IMR-90 (cell line): Measurements from ENCODE around the gene PRAME.
"Not testable (repeated sequence)": the region's sequence is repeated elsewhere in the genome, so short reads cannot be mapped to it uniquely, and the experiment has no call there.

Source experiments
- CEBPB ChIP-seq: IDR thresholded peaks from 2 replicates; pipeline ENCODE4 v1.6.1; 2012; ENCODE audit warnings: low read depth, low read length, improper control_type of control experiment
- CHD1 ChIP-seq: IDR thresholded peaks from 2 replicates; pipeline ENCODE4 v1.6.1; 2012; ENCODE audit warnings: low read depth, low read length, improper control_type of control experiment
- MAFK ChIP-seq: IDR thresholded peaks from 2 replicates; pipeline ENCODE4 v1.6.1; 2012; ENCODE audit warnings: low read depth, low read length, improper control_type of control experiment
- MXI1 ChIP-seq: IDR thresholded peaks from 2 replicates; pipeline ENCODE4 v1.6.1; 2012; ENCODE audit warnings: low read depth, mild to moderate bottlenecking, low read length, moderate library complexity, borderline replicate concordance
- POLR2A ChIP-seq: IDR thresholded peaks from 2 replicates; pipeline ENCODE4 v1.6.1; 2012; ENCODE audit warnings: mild to moderate bottlenecking, low read depth, low read length
- RCOR1 ChIP-seq: IDR thresholded peaks from 2 replicates; pipeline ENCODE4 v1.6.1; 2012; ENCODE audit warnings: mild to moderate bottlenecking, low read length, improper control_type of control experiment; ENCODE audit not compliant: insufficient replicate concordance
- RFX5 ChIP-seq: IDR thresholded peaks from 2 replicates; pipeline ENCODE4 v1.8.0; 2012; ENCODE audit warnings: low read depth, mild to moderate bottlenecking, low read length, moderate library complexity
- SMC3 ChIP-seq: fragments of 150-350 bp; IDR thresholded peaks from 2 replicates; pipeline ENCODE4 v1.6.1; 2016; ENCODE audit warnings: low read depth, mild to moderate bottlenecking, antibody characterized with exemption, low read length, moderate library complexity
- TF ChIP-seq, protein P1 (sequence below): conservative IDR thresholded peaks from 2 replicates; pipeline ENCODE4 v1.5.1; 2012; ENCODE audit warnings: mild to moderate bottlenecking, low read depth, low read length, improper control_type of control experiment
- TF ChIP-seq, protein P2 (sequence below): fragments of 150-350 bp; IDR thresholded peaks from 2 replicates; pipeline ENCODE4 v1.6.1; 2017; ENCODE audit warnings: mild to moderate bottlenecking, antibody characterized with exemption, low read length, low read depth

DNA sequence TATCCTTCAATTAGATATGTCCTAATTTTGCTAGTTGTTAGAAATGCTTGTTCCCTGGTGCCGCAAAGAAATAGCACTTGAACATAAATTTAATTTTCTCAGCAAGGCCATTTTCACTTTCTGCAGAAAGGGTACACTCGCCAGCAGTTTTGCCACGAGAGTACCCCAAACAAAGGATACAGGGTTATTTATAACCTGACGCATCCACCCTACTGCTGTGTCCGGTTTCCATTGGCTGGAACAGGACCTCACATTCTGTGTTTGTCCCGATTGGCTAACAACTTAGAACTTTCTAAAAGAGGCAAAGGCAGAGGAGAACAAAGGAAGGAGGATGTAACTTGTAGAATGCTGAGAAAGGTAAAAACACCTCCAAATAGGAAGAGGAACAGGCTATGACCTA is 49.2 kb downstream of the PRAME start:
- TF ChIP-seq, protein P1, sequence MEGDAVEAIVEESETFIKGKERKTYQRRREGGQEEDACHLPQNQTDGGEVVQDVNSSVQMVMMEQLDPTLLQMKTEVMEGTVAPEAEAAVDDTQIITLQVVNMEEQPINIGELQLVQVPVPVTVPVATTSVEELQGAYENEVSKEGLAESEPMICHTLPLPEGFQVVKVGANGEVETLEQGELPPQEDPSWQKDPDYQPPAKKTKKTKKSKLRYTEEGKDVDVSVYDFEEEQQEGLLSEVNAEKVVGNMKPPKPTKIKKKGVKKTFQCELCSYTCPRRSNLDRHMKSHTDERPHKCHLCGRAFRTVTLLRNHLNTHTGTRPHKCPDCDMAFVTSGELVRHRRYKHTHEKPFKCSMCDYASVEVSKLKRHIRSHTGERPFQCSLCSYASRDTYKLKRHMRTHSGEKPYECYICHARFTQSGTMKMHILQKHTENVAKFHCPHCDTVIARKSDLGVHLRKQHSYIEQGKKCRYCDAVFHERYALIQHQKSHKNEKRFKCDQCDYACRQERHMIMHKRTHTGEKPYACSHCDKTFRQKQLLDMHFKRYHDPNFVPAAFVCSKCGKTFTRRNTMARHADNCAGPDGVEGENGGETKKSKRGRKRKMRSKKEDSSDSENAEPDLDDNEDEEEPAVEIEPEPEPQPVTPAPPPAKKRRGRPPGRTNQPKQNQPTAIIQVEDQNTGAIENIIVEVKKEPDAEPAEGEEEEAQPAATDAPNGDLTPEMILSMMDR, result not testable (repeated sequence)
- TF ChIP-seq POLR2A, CEBPB, CHD1, RCOR1, MAFK, MXI1, RFX5, SMC3: not testable (repeated sequence)
- TF ChIP-seq, protein P2, sequence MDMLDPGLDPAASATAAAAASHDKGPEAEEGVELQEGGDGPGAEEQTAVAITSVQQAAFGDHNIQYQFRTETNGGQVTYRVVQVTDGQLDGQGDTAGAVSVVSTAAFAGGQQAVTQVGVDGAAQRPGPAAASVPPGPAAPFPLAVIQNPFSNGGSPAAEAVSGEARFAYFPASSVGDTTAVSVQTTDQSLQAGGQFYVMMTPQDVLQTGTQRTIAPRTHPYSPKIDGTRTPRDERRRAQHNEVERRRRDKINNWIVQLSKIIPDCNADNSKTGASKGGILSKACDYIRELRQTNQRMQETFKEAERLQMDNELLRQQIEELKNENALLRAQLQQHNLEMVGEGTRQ, result not testable (repeated sequence)
